Stimulated activated CD8-positive, alpha-beta memory T cell treated with anti-CD3 and anti-CD28 coated beads, Interleukin-2, amount 100 ng/mL, for 48 hours (primary cell): Measurements from ENCODE around the gene ERMN.
"Not testable (repeated sequence)": the region's sequence is repeated elsewhere in the genome, so short reads cannot be mapped to it uniquely, and the experiment has no call there.

Source experiments
- DNase-seq, 2 donors: peaks; one replicate each; pipeline ENCODE4 v3.0.0-alpha.2; 2020; ENCODE audit warnings: low read depth in 2 of 2

Gene ERMN

GRCh38 chr2:157325786-157326185, at the start of gene ERMN:
TSS of gene ERMN (minus strand) at chr2:157325824. CDS start at chr2:157325642, 182 bp downstream.
- no peak for DNase-seq

DNA sequence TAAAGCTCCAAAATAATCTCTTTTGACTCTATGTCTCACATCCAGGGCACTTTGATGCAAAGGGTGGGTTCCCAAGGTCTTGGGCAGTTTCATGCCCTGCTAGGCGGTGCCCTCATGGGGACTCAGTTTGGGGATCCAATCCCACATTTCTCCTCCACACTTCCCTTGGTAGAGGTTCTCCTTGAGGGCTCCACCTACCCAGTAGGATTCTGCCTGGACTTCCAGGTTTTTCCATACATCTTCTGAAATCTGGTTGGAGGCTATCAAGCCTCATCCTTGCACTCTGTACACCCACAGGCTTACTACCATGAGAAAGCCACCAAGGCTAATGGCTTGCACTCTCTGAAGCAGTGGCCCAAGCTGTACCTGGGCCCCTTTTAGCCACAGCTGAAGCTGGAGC, 49.8 kb upstream of the ERMN start:
- no peak for DNase-seq

DNA sequence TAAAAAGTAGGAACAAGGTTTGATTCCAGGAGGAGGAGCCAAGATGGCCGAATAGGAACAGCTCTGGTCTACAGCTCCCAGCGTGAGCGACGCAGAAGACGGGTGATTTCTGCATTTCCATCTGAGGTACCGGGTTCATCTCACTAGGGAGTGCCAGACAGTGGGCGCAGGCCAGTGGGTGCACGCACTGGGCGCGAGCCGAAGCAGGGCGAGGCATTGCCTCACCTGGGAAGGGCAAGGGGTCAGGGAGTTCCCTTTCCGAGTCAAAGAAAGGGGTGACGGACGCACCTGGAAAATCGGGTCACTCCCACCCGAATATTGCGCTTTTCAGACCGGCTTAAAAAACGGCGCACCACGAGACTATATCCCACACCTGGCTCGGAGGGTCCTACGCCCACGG, 42.9 kb upstream of the ERMN start:
- not testable (repeated sequence) for DNase-seq

DNA sequence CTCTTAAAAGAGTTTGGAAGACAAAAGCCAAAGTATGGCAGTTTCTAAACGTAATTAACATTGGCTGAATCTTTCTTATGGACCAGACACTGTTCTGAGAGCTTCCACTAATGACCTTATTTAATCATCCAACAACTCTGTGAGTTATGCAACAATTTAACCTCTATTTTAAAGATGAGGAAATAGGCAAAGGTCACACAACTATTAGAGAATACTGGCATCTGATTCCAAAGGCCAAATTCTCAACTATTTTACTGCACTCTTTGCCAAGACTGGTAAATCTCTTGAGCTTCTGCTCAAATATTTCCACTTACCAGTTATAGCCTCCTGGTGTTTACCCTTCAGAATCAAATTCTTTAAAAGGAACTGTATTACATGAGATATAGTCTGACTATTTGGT, 42.1 kb upstream of the ERMN start:
- no peak for DNase-seq

GRCh38 chr2:157364257-157364974, 38.8 kb upstream of the ERMN start:
- no peak for DNase-seq

DNA sequence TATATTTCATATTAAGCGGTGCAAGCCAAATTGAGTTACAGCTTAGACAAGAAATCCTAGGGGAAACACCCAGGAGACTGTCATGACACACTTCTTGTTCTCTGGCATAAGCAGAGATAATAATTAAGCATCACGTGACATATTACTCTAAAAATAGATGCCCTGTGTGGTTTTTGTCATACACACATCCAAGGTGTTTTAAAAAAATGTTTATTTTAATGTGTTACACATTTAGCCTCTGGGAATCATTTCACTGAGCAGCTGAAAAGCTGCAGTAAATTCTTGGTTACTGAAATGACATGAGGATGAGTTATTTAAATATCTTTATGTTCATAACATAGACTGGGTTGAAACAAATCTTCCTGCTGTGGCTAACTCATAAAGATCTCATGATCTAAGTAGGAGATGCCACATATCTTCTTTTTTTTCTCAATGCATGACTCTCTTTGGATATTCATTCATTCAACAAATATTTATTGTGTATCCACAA, 38.0 kb upstream of the ERMN start:
- DNase-seq, result no peak

DNA sequence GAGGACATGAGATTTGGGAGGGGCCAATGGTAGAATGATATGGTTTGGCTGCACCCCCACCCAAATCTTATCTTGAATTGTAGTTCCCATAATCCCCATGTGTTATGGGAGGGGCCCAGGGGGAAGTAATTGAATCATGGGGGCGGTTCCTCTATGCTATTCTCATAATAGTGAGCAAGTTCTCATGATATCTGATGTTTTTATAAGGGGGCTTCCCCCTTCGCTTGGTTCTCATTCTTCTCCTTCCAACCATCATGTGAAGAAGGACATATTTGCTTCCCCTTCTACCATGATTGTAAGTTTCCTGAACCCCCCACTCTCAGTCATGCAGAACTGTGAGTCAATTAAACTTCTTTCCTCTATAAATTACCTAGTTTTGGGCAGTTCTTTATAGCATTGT, 37.0 kb upstream of the ERMN start:
- DNase-seq, result no peak

- DNase-seq, result no peak
Observed at GRCh38 chr2:157361526-157361925, 35.9 kb upstream of the ERMN start.

DNA sequence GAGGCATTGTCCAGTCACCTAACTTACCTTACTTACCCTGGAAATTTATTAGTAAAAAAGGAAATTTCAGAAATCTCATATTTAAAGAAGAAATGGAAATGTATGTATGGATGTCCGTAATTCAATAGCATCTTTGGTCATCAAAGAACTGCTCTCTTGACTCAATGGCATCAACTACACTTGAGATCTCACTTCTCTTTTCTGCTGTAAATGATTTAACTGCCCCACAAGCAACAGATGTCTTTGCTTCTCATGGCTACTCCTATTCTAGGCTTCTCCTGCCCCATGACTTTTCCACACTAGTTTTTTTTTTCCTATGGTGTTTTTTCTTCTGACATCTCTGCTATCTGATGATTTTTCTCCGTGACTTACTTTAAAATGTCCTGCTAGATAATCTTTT, 34.0 kb upstream of the ERMN start:
- DNase-seq, result no peak

- DNase-seq, result no peak
Observed at GRCh38 chr2:157355618-157356017, 30.0 kb upstream of the ERMN start.

- no peak for DNase-seq
Observed at GRCh38 chr2:157349949-157350515, 24.4 kb upstream of the ERMN start.

- no peak for DNase-seq
Observed at GRCh38 chr2:157348291-157348921, 22.8 kb upstream of the ERMN start.

- DNase-seq, result no peak
Observed at GRCh38 chr2:157345647-157346389, 20.2 kb upstream of the ERMN start.

DNA sequence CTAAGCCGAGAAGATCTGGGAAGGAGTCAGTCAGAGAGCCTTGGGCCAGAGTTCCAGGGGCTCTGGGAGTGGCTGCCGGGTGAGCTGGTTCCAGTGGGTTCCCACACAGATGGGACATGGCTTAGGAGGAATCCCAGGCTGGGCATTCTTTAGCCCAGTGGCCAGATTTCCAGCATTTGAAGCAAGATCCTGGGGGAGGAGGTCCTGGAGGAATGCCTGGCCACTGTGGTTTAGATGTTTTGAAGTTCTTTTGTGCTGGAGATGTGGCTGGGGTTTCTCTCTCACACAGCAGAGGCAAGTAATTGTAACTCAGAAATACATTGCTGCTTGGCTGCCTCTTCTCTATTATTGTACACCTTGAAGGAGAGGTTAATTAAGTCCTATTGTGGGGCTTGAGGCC, 15.8 kb upstream of the ERMN start:
- not testable (repeated sequence) for DNase-seq

GRCh38 chr2:157339965-157340655, 14.5 kb upstream of the ERMN start:
- no peak for DNase-seq

- DNase-seq, result no peak
Observed at GRCh38 chr2:157337978-157338377, 12.4 kb upstream of the ERMN start.

- peak in 1 of 2 donors; percentile 28 for DNase-seq
Observed at GRCh38 chr2:157336137-157337010, 10.8 kb upstream of the ERMN start.

GRCh38 chr2:157334797-157335196, 9.2 kb upstream of the ERMN start:
- no peak for DNase-seq

GRCh38 chr2:157334335-157334734, 8.7 kb upstream of the ERMN start:
- no peak for DNase-seq

- no peak for DNase-seq
Observed at GRCh38 chr2:157333304-157334047, 7.9 kb upstream of the ERMN start.
